ENCODE data around the gene LILRB5. TPM values are rescaled to one million over a fixed set of nuclear protein-coding genes. Genes with fewer than 3 reads are reported as not detected.
"Not testable (repeated sequence)": the region's sequence is repeated elsewhere in the genome, so short reads cannot be mapped to it uniquely, and the experiment has no call there.

LILRB5 gene
- total RNA-seq, 1 donor, result not detected

- DNase-seq (ENCODE audit: low read depth), result no peak
- TF ChIP-seq CTCF (IDR thresholded peaks at IDR 0.05; ENCODE audit: insufficient read depth, low read depth, low read length), result no peak
- no peak overlapping the region for H3K4me3 ChIP-seq (ENCODE audit: low read depth, low read length)
These were observed 9.8 kb downstream of the LILRB5 start for GRCh38 chr19:54247106-54247930.

GRCh38 chr19:54245936-54246335 lies 11.1 kb downstream of the LILRB5 start:
- no peak overlapping the region for H3K4me3 ChIP-seq (ENCODE audit: low read depth, low read length)
- DNase-seq (ENCODE audit: low read depth), result no peak
- no peak for TF ChIP-seq CTCF (IDR thresholded peaks at IDR 0.05; ENCODE audit: insufficient read depth, low read depth, low read length)

GRCh38 chr19:54243809-54244208 lies 13.3 kb downstream of the LILRB5 start:
- not testable (repeated sequence) for DNase-seq (ENCODE audit: low read depth); H3K4me3 ChIP-seq (ENCODE audit: low read depth, low read length)

GRCh38 chr19:54242646-54243045 lies 14.4 kb downstream of the LILRB5 start, which contains the start of gene LILRA6:
Gene LILRA6 (minus strand): TSS chr19:54242790.
- not testable (repeated sequence) for DNase-seq (ENCODE audit: low read depth); H3K4me3 ChIP-seq (ENCODE audit: low read depth, low read length)

GRCh38 chr19:54242234-54242633 lies 14.8 kb downstream of the LILRB5 start:
- DNase-seq (ENCODE audit: low read depth); H3K4me3 ChIP-seq (ENCODE audit: low read depth, low read length): not testable (repeated sequence)

- not testable (repeated sequence) for DNase-seq (ENCODE audit: low read depth)
These were observed 16.4 kb downstream of the LILRB5 start for GRCh38 chr19:54240372-54241336.

GRCh38 chr19:54239491-54240371 lies 17.3 kb downstream of the LILRB5 start:
- not testable (repeated sequence) for DNase-seq (ENCODE audit: low read depth); H3K4me3 ChIP-seq (ENCODE audit: low read depth, low read length)

More at GRCh38 chr19:54240372-54241336, 16.4 kb downstream of the LILRB5 start:
- not testable (repeated sequence) for H3K4me3 ChIP-seq (ENCODE audit: low read depth, low read length)

- no peak for TF ChIP-seq CTCF (IDR thresholded peaks at IDR 0.05; ENCODE audit: insufficient read depth, low read depth, low read length)
- H3K4me3 ChIP-seq (ENCODE audit: low read depth, low read length), result no peak overlapping the region
- DNase-seq (ENCODE audit: low read depth), result no peak
These were observed 23.1 kb downstream of the LILRB5 start for GRCh38 chr19:54233941-54234340.
